AG09309 (cell line): ENCODE measurements around the gene FBXO28.

Source experiments
- DNase-seq: peaks from one replicate; pipeline ENCODE4 v3.0.0-alpha.2; 2010; ENCODE audit warnings: low read depth
- H3K4me3 ChIP-seq: 2 replicates; pipeline ENCODE4 v1.5.1; 2011; ENCODE audit warnings: mild to moderate bottlenecking, low read depth, low read length, moderate library complexity; ENCODE audit not compliant: control insufficient read depth
- CTCF ChIP-seq: IDR thresholded peaks from 2 replicates; pipeline ENCODE4 v1.5.1; 2011; ENCODE audit warnings: mild to moderate bottlenecking, low read depth, low read length, inconsistent platforms; ENCODE audit not compliant: insufficient read depth, control insufficient read depth; ENCODE audit errors: missing control alignments

FBXO28 gene

GRCh38 chr1:224107282-224107625 is 6.7 kb upstream of the FBXO28 start:
- TF ChIP-seq CTCF, result no peak
- DNase-seq, result no peak
- no peak overlapping the region for H3K4me3 ChIP-seq

GRCh38 chr1:224108991-224109390 is 4.9 kb upstream of the FBXO28 start:
- no peak overlapping the region for H3K4me3 ChIP-seq
- no peak for DNase-seq
- no peak for TF ChIP-seq CTCF

GRCh38 chr1:224109981-224110380 is 3.9 kb upstream of the FBXO28 start:
- DNase-seq, result no peak
- no peak for TF ChIP-seq CTCF
- H3K4me3 ChIP-seq, result no peak overlapping the region

GRCh38 chr1:224113005-224113404 is 906 bp upstream of the FBXO28 start:
- DNase-seq, result no peak
- no peak overlapping the region for H3K4me3 ChIP-seq
- TF ChIP-seq CTCF, result no peak

GRCh38 chr1:224113545-224113917 is 380 bp upstream of the FBXO28 start:
- DNase-seq, result no peak
- H3K4me3 ChIP-seq, result peak overlapping the region; percentile 100
- TF ChIP-seq CTCF, result no peak

GRCh38 chr1:224114787-224115175 is 870 bp downstream of the FBXO28 start:
- TF ChIP-seq CTCF, result no peak
- H3K4me3 ChIP-seq, result peak overlapping the region; percentile 100
- no peak for DNase-seq

- DNase-seq, result no peak
- TF ChIP-seq CTCF, result peak; percentile 27
- no peak overlapping the region for H3K4me3 ChIP-seq
Measured at GRCh38 chr1:224116131-224116530, 2.2 kb downstream of the FBXO28 start.
